H54 (cell line): Measurements from ENCODE around the gene MRPS33.

ENCODE experiments used
- DNase-seq: peaks from one replicate; pipeline ENCODE4 v3.0.0; 2011; ENCODE audit warnings: low spot score, mixed read lengths; ENCODE audit not compliant: insufficient read length
- FAIRE-seq: peaks from 3 replicates; lab custom pipeline; 2011; peaks lifted over from hg19 to GRCh38; lab: Jason Lieb, UNC
- POLR2A ChIP-seq: IDR thresholded peaks from 2 replicates; pipeline ENCODE4 v1.6.1; 2011; ENCODE audit warnings: low read depth, mild to moderate bottlenecking, low read length

Gene MRPS33

DNA sequence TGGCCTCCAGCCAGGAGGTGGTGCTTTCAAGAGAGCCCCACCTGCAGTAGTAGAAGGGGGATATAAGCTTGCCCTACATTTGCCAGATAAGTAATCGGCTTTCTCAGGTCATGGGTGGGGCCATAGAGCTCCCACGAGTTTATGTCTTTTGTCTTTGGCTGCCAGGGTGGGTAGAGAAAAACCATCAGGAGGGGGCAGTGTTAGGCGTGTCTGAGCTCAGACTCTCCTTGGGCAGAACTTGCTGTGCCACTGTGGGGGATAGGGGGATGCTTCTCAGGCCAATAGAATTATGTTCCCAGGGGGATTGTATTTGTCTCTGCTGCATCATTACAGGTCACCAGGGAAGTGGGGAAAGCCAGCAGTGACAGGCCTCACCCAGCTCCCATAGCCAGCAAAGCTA lies 12.3 kb upstream of the MRPS33 start:
- DNase-seq (no peak), FAIRE-seq (no peak)
- no peak for TF ChIP-seq POLR2A

DNA sequence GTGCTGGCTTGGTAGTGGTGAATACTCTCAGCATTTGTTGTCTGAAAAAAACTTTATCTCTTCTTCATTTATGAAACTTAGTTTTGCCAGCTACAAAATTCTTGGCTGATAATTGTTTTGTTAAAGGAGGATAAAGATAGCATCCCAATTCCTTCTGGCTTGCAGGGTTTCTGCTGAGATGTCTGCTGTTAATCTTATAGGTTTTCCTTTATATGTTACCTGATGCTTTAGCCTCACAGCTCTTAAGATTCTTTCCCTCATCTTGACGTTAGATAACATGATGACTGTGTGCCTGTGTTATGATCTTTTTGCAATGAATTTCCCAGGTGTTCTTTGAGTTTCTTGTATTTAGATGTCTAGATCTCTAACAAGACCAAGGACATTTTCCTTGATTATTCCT lies 9.9 kb upstream of the MRPS33 start:
- TF ChIP-seq POLR2A = no peak
- no peak for FAIRE-seq
- no peak for DNase-seq

DNA sequence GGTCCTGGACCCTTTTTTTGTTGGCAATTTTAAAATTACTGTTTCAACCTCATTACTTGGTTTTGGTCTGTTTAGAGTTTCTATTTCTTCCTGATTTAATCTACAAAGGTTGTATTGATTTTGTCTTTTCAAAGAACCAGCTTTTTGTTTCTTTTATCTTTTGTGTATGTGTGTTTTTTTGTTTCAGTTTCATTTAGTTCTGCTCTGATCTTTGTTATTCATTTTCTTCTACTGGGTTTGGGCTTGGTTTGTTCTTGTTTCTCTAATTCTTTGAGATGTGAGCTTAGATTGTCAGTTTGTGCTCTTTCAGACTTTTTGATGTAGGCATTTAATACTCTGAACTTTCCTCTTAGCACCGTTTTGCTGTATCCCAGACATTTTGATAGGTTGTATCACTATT lies 8.5 kb upstream of the MRPS33 start:
- DNase-seq (no peak), FAIRE-seq (no peak)
- TF ChIP-seq POLR2A = no peak

DNA sequence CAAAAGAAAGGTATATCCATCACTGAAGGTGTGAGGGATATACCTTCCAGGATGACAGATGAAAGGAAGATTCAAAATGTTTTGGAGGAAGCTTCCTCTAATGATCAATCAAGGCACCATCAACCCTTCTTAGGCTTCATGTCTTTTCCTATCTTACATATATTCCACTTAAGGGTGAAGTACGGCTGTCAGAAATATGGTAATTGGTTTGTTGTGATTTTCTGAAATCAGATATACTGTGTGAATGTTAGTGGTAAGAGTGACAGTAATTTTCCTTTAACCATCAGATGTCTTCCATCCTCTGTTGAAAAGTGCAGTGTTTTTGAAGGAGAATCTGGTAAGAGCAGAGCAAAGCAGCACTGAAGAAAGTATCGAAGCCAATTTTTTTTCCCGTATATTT lies 2.8 kb upstream of the MRPS33 start:
- no peak for TF ChIP-seq POLR2A
- DNase-seq = no peak
- FAIRE-seq = no peak

DNA sequence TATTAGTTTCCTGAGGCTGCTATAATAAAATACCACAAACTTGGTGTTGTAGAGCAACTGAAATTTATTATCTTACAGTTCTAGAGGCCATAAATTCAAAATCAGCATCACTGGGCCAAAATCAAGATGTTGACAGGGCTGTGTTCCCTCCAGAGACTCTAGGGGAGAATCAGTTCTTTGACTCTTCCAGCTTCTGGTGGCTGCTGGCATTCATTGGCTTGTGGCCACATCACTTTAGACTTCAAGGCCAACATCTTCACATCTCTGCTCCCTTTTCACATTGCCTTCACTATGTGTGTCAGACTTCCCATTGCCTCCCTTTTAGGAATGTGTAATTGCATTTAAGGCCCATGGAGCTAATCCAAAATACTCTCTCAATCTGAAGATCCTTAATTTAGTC lies 1.6 kb upstream of the MRPS33 start:
- DNase-seq (no peak), FAIRE-seq (no peak)
- TF ChIP-seq POLR2A = no peak

DNA sequence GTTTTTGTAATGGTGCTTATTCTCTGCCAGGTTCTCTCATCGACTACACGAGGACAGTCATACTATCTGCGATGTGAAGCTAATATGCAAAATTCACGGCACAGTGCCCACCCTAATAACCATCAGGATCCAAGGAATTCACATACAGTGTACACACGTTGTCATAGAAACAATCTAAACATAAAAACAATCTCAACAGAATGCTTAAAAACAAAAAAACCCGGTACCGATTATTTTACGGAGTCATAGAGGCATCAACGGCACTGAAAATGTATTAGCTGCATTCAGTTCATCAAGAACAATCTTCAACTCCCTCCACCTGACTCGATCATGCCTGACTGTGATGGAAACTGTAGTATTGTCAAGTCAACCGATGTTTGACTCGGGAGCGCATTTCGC lies 628 bp downstream of the MRPS33 start:
- no peak for TF ChIP-seq POLR2A
- no peak for DNase-seq
- FAIRE-seq = no peak

DNA sequence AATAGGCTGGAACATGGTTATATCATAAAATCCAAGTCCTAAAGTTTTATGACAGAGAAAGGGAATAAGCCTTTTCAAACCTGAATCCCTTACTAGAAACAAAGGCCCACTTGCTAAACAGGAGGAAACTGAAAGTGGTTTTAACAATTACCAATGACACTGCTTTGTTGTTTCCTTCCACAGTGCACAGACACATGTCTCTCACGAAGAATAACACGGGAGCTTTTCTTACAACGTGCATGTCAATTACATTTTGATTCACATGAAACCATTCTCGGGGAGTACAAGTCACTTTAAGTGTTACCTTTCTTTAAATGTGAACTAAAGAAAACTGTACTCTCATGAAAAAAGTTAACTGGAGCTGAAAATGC lies 1.4 kb downstream of the MRPS33 start:
- DNase-seq (no peak), FAIRE-seq (no peak)
- TF ChIP-seq POLR2A = no peak

DNA sequence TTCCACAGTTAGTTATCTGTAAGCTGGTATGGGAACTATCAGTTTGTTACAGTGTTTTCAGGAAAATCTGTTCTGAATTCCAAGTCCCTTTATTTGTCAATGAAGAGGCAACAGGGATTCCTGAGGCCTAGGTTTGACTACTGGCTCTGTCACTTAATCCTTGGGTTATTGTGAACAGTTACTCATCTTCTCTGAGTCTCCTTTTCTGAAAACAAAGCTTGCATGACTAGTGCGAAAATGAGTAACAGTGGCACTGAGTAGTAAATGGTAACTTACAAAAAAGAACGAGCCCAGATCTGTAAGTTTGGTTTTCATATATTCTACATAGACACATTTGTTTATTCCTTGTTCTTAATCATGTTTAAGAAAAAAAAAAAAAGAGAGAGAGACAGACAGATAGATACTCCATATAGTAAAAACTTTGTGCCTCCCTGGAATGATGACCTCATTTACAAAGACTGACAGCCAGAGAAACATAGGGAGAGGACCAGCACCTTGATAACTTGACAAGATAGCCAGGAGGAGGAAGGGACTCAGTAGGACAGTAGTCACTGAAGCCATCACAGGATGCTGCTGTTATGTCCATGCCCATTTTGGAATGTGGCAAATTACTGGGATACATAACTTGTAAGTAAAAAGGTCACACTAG lies 1.9 kb downstream of the MRPS33 start:
- peak; percentile 17 for DNase-seq

DNA sequence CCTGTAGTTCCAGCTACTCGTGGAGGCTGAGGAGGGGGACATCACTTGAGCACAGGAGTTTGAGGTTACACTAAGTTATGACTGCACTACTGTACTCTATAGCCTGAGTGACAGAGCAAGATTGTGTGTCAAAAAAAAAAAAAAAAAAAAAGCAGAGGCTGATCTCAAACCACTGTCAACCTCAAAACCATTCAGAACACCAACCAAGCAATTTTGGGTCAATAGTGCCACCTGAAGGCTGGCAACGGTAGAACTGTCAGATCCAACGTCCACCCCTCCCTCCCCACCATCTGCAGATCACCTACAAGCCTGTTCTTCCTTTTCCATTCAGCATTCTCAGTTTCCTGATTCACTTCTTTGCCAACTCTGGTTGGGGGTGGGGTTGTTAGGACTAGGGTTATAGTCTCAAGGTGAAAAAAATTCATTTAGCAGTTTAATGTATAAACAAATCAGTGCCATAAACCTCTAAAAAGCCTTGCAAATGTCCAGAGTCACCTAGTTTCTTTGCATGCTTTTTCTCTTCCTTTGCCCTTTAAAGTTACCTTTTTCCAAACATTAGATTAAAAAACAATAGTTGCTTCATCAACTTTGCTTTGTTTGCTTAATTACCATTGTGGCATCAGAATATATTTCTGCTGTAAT lies 2.6 kb downstream of the MRPS33 start:
- FAIRE-seq (peak; percentile 65), DNase-seq (peak; percentile 23)
- TF ChIP-seq POLR2A = no peak

More for the DNA sequence above, 1.9 kb downstream of the MRPS33 start:
- FAIRE-seq = no peak
- TF ChIP-seq POLR2A = no peak

DNA sequence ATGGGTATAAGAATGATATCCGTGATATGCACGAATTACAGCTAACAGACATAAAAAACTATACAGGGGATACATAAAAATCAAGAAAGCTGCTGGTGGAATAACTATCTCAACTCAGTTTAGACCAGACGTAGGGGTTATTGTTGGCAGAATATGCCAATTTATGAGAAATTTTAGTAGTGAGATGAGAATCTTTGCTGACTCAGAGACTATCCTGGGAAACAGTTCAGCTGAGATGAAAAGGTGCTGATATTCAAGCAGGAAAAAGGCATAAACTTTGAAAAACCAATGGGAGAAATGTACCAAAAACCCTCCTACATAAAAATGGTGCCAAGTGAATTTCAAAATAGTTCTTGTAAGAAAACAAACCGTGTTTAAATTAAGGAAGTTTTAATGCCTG lies 3.3 kb downstream of the MRPS33 start:
- no peak for TF ChIP-seq POLR2A

DNA sequence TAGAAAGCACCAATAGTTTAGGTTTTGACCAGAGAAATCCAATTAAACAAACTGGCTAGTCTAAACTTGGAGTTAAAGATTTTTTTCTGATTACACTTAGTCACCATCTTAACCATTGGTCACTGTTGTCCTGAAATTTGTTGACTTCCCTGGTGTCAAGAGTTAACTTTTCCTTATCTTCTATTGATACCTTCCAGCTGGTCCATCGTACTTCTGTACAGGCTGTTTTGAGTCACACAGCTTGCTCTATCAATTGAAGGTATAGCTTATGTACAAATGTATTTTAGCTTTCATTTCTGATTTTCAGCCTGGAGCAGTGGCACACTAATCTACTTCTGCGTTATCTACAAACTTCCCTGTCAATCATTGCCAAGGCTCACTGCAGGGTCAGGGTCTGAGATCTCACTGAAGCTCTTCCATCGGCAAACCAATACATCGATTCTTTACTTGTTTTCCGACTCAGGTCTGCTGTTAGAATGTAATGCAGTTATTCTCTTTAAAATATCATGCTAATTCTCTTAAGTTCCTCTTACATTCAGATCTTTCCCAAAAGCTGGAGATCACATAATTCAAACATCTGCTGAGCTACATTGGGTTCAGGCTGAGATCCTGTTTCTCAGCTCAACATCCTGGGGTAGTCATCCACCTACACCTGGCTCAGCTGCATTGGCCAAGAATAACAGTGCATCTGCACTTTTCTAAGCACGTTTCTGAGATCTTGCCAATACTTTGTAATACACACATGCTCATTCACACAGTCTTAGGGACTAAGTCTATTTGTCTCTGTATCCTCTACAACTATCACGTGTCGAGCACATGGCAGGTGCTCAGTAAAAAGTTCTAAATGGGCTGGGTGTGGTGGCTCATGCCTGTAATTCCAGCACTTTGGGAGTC lies 11.3 kb downstream of the MRPS33 start:
- no peak for DNase-seq
- no peak for TF ChIP-seq POLR2A
- FAIRE-seq = no peak

More for the DNA sequence above, 3.3 kb downstream of the MRPS33 start:
- DNase-seq (no peak), FAIRE-seq (no peak)

DNA sequence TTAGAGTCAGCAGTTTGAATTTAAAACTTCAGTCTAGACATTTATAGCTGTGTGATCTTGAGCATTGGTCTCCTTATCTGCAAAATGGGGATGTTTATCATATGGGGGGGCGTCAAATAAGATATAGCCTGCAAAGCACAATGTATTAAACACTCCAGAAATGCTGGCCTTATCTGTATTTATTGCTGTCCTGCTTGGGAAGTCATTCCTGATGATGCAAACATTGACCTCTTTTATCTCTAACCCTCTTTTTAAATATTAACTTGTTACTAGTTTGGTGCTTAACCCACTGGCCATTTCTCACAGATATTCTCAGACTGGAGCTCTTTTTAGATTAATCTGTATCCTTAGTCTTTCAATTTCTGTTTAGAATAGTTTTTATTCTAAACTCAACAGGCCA lies 13.2 kb downstream of the MRPS33 start:
- no peak for TF ChIP-seq POLR2A
- DNase-seq = no peak
- no peak for FAIRE-seq

DNA sequence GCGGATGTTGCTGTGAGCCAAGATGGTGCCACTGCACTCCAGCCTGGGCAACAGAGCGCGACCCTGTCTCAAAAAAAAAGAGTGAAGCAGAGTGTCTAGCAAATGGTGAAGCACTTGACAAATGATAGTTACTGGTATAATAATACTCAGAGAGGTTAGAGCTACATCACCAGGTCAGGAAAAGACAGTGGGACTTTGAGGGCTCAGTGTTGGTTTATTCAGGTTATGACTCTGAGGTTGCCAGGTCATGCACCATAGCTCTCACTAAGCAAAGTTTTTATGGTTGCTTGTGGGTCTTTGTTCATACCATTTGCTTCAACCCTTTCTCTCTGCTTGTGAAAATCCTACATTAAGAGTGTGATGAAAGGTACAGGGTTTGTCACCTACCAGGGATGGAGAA lies 13.6 kb downstream of the MRPS33 start:
- no peak for DNase-seq
- no peak for TF ChIP-seq POLR2A
- no peak for FAIRE-seq

DNA sequence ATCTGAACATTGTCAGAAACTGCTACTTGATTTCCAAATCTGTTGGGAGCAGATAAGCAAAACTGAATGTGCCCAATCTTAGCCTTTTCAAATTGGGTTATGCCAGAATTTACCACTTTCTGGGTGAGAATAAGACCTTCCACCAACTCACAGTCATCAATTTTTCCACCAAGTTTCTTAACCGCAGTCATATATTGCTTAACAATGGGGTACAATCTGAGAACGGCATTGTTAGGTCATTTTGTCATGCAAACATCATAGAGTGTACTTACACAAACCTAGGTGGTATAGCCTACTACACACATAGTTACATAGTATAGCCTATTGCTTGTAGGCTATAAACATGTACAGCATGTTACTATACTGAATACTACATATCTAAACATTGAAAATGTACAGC lies 16.0 kb downstream of the MRPS33 start:
- no peak for FAIRE-seq
- DNase-seq = no peak
- no peak for TF ChIP-seq POLR2A
